Tibial artery (tissue), 4 donors: ENCODE results near the gene LHPP.

Experiments
- DNase-seq, 2 donors: peaks; one replicate each; pipeline ENCODE4 v3.0.0-alpha.2; 2019
- H3K27ac ChIP-seq, 2 donors: fragments of 200-600 bp; sonication (generic) in 1 of 2; 1 replicate in 1 of 2; 2 replicates in 1 of 2; pipeline ENCODE4 v1.5.1; 2018 to 2019; ENCODE audit warnings: mild to moderate bottlenecking in 1 of 2
- H3K27me3 ChIP-seq, 2 donors: fragments of 200-600 bp; sonication (generic) in 1 of 2; one replicate each; pipeline versions ENCODE4 v1.5.1 to v1.6.0; 2016 to 2019
- H3K36me3 ChIP-seq, 3 donors: fragments of 200-600 bp; sonication (generic) in 2 of 3; one replicate each; pipeline ENCODE4 v1.5.1; 2016 to 2019; ENCODE audit warnings: mild to moderate bottlenecking in 2 of 3
- H3K4me1 ChIP-seq, 4 donors: fragments of 200-600 bp; sonication (generic) in 2 of 4; 1 replicate in 3 of 4; 2 replicates in 1 of 4; pipeline ENCODE4 v1.5.1; 2016 to 2019
- H3K4me3 ChIP-seq, 2 donors: fragments of 200-600 bp; sonication (generic) in 1 of 2; 1 replicate in 1 of 2; 2 replicates in 1 of 2; pipeline ENCODE4 v1.5.1; 2018 to 2019; ENCODE audit warnings: mild to moderate bottlenecking in 2 of 2
- H3K9me3 ChIP-seq, 3 donors: fragments of 200-600 bp; sonication (generic) in 1 of 3; one replicate each; pipeline ENCODE4 v1.5.1; 2016 to 2019
- intact Hi-C: fragments of 100-400 bp; cut with DNase I; formaldehyde crosslinking; loops from one replicate; pipeline ENCODE4 v1.15.0; 2023; ENCODE audit warnings: low total_unique reads
- TF ChIP-seq, protein P1 (sequence below), 2 experiments: fragments of 200-600 bp in 1 of 2; fragments of 450-650 bp in 1 of 2; IDR thresholded peaks; one replicate each; pipeline ENCODE4 v1.5.1; 2017 to 2019; ENCODE audit warnings: antibody characterized with exemption in 2 of 2, mild to moderate bottlenecking in 1 of 2, moderate library complexity in 1 of 2

The LHPP gene

DNA sequence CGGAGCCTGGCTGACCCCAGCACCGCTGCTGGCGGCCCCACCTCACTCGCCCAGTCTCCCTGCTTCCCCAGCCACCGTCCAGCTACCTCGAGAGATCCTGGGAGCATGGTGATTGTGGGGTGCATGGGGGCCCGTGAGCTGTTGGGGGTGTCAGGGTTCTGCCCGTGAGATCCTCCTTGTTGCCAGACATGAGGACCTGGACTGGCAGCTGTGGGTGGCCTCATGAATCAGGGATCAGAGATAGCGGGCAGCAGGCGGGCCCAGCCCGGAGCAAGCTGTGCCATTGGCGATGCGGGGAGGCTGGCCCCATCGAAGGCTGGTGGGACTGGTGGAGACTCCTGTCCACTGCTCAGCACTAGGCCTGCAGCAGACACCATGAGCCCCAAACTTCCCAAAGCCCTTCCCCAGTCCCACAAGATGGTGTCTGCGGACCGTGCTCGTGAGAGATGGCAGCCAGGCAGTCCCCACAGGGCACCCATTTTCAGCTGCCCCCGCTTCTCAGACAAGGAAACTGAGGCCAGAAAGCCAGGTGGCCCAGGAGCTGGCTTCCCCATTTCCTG, 75.6 kb downstream of the LHPP start:
- intact Hi-C loops = loop anchor here (10.0 kb wide), 1 partner anchor 288 kb away; no protein-coding TSS in a partner anchor
- peaks cover 0 to 4% (median 1%) of the 10 kb centered on the region in 4 donors for H3K4me1 ChIP-seq
- H3K36me3 ChIP-seq = no peaks in the 10 kb centered on the region
- DNase-seq = no peak
- TF ChIP-seq, protein P1, sequence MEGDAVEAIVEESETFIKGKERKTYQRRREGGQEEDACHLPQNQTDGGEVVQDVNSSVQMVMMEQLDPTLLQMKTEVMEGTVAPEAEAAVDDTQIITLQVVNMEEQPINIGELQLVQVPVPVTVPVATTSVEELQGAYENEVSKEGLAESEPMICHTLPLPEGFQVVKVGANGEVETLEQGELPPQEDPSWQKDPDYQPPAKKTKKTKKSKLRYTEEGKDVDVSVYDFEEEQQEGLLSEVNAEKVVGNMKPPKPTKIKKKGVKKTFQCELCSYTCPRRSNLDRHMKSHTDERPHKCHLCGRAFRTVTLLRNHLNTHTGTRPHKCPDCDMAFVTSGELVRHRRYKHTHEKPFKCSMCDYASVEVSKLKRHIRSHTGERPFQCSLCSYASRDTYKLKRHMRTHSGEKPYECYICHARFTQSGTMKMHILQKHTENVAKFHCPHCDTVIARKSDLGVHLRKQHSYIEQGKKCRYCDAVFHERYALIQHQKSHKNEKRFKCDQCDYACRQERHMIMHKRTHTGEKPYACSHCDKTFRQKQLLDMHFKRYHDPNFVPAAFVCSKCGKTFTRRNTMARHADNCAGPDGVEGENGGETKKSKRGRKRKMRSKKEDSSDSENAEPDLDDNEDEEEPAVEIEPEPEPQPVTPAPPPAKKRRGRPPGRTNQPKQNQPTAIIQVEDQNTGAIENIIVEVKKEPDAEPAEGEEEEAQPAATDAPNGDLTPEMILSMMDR (IDR thresholded peaks at IDR 0.05) = no peak
- H3K4me3 ChIP-seq = no peak overlapping the region
- H3K9me3 ChIP-seq = no peaks in the 10 kb centered on the region
- no peak overlapping the region for H3K27ac ChIP-seq
- no peaks in the 10 kb centered on the region for H3K27me3 ChIP-seq

DNA sequence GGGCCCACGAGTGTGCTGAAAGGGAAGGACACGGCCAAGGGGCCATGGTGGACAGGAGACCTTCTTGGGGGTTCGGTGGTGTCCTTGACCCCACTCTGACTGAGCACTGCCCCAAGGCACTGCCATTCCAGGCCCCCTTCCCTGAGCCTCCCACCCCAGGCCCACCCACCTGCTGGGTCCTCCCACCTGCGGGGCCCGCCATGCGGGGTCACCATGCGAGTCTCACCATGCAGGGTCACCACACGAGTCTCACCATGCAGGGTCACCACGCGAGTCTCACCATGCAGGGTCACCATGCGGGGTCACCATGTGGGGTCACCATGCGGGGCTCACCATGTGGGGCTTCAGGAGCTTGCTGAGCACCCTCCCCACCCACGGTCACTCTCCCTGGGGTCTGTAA, 76.3 kb downstream of the LHPP start:
- no peak overlapping the region for H3K27ac ChIP-seq
- no peaks in the 10 kb centered on the region for H3K9me3 ChIP-seq
- TF ChIP-seq, protein P1 (IDR thresholded peaks at IDR 0.05) = no peak
- intact Hi-C loops = loop anchor here (2.0 to 10.0 kb wide), 2 partner anchors 199 to 287 kb away; no protein-coding TSS in a partner anchor
- H3K4me3 ChIP-seq = no peak overlapping the region
- DNase-seq = no peak
- H3K27me3 ChIP-seq = no peaks in the 10 kb centered on the region
- H3K4me1 ChIP-seq = peaks cover 0 to 4% (median 1%) of the 10 kb centered on the region in 4 donors
- no peaks in the 10 kb centered on the region for H3K36me3 ChIP-seq

DNA sequence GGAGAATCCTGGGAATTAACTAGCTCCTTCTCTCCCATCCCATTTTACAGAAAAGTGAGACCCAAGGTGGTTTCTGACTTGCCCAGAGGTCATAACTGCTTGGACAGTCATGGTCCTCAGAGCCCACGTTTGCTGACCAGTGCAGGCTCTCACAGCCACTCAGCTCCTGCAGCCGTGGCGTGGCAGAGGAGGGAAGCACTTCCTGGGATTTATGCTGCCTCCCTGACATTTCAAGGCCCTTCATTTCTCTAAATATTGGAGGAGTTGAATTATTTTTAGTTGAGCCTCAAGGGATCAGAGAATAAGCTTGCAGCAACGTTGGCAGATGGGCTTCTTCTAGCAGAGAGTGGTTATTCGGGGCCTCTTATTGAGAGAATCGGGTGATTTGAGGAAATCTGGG, 77.1 kb downstream of the LHPP start:
- no peaks in the 10 kb centered on the region for H3K9me3 ChIP-seq
- no peak overlapping the region for H3K27ac ChIP-seq
- H3K4me1 ChIP-seq = peaks cover 0 to 4% (median 1%) of the 10 kb centered on the region in 4 donors
- no peak overlapping the region for H3K4me3 ChIP-seq
- intact Hi-C loops = loop anchor here (2.0 to 10.0 kb wide), 2 partner anchors 198 to 286 kb away; no protein-coding TSS in a partner anchor
- no peaks in the 10 kb centered on the region for H3K36me3 ChIP-seq
- DNase-seq = no peak
- TF ChIP-seq, protein P1 (IDR thresholded peaks at IDR 0.05) = no peak
- no peaks in the 10 kb centered on the region for H3K27me3 ChIP-seq

DNA sequence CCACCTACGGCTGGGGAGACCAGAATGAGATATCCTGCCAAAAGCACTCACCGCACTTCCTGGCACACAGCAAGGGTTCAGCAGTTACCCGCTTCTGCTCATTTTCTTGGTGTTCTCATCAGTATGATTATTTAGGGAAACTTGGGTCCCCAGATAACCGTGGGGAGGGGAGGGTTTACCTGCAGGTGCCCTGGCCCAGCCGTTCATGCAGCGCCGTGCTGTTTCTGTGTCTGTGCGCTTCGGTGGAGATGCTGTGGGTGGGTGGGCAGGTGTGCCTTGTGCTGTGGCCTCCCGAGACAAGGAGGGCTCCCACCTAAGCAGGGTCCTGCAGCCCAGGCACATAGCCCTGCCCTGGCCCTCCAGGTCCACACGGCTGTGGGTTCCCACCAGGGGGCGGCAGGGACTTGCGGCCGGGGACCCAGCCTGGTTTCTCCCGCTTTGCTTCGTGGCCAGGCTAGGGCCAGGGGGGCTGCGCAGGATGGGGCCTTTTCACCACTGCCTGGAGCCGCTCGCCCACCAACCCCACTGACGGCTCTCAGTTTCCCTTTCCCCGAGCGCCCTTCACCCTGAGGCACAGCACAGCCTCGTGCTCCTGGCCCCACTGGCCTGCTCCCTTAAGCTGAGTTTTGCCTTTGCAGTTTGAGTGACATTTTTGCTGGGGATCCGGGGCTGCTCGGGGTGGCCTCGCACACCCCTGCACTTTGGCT, 78.5 kb downstream of the LHPP start:
- H3K4me3 ChIP-seq = no peak overlapping the region
- H3K4me1 ChIP-seq = peaks cover 0 to 4% (median 1%) of the 10 kb centered on the region in 4 donors
- intact Hi-C loops = loop anchor here (2.0 to 10.0 kb wide), 2 partner anchors 197 to 285 kb away; no protein-coding TSS in a partner anchor
- peak in 1 of 2 donors; percentile 38 for DNase-seq
- H3K36me3 ChIP-seq = no peaks in the 10 kb centered on the region
- no peak overlapping the region for H3K27ac ChIP-seq
- H3K9me3 ChIP-seq = no peaks in the 10 kb centered on the region
- TF ChIP-seq, protein P1 (IDR thresholded peaks at IDR 0.05) = peak; percentile 78 to 81
- no peaks in the 10 kb centered on the region for H3K27me3 ChIP-seq

DNA sequence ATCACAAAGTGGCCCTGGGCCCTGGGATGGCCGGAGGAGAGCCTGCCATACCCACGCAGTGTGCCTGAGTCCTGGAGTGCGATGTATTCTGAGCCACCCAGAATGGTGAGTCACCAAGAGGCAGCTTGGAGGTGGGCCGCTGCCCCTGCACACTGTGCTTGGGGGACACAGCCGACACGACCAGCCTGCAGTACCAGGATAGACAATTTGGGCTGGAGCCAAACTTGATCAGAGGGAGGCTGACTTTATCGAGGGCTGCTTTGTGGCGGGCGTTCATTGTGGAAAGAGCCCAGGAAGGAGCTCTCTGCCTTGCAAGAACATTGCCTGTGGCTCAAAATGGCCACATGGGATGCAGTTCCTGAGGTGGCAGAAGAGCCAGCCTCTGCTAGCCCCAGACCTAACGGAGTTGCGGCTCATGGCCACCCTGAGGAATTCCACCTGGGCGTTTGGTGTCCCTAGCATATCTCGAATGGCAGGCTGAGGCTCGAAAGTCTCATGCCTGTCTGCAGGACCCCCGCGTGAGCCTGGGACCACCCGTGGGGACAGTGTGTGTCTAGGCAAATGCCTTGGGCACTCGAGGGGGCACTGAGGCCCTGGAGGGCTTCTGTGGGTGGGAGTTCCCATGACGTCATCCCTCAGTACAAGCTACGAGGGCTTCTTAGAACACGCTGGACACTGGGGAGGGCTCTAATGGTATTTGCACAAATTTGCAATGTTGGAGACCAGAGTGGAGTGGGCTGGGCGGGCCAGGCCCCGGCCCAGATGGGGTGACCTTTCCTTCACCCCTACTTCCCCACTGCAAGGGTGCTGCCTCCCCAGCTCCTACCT, 79.7 kb downstream of the LHPP start:
- no peak for DNase-seq
- no peaks in the 10 kb centered on the region for H3K27me3 ChIP-seq

More for the DNA sequence above, 79.7 kb downstream of the LHPP start:
- intact Hi-C loops = no loop called here
- Histone ChIP-seq H3K9me3 (no peaks in the 10 kb centered on the region), H3K36me3 (no peaks in the 10 kb centered on the region), H3K27ac (no peak overlapping the region), H3K4me3 (no peak overlapping the region), H3K4me1 (peaks cover 0 to 4% (median 1%) of the 10 kb centered on the region in 4 donors)
- TF ChIP-seq, protein P1 (IDR thresholded peaks at IDR 0.05) = no peak
